PFSK-1 (cell line): ENCODE measurements around the gene OR5M8. TPM values are rescaled to one million over a fixed set of nuclear protein-coding genes. Genes with fewer than 3 reads are reported as not detected.

Experiments used
- FOXP2 ChIP-seq: optimal IDR thresholded peaks from 2 replicates; pipeline ENCODE3; 2011; ENCODE audit warnings: borderline replicate concordance, control low read depth, inconsistent platforms; ENCODE audit not compliant: insufficient read depth; ENCODE audit errors: extremely low read length, extremely low read depth
- POLR2AphosphoS5 ChIP-seq: IDR thresholded peaks from 2 replicates; pipeline ENCODE4 v1.6.1; 2012; ENCODE audit warnings: low read depth, mild to moderate bottlenecking, control low read depth, low read length, moderate library complexity
- REST ChIP-seq, 2 experiments: IDR thresholded peaks; 2 replicates each; pipeline versions ENCODE4 v1.6.1 to v1.8.0; 2011 to 2012; ENCODE audit warnings: low read depth in 2 of 2, low read length in 2 of 2, control low read depth in 1 of 2, inconsistent platforms in 1 of 2, mild to moderate bottlenecking in 1 of 2, moderate library complexity in 1 of 2; ENCODE audit not compliant: insufficient read depth in 1 of 2
- SIN3A ChIP-seq: IDR thresholded peaks from 2 replicates; pipeline ENCODE4 v1.6.1; 2012; ENCODE audit warnings: mild to moderate bottlenecking, low read length, moderate library complexity, borderline replicate concordance; ENCODE audit not compliant: insufficient read depth
- TAF1 ChIP-seq: IDR thresholded peaks from 2 replicates; pipeline ENCODE4 v1.6.1; 2012; ENCODE audit warnings: low read length, control low read depth, borderline replicate concordance; ENCODE audit not compliant: insufficient read depth
- polyA plus RNA-seq: library from polyadenylated mRNA; unstranded; fragments of >200 nt; gene quantifications from one replicate; pipeline ENCODE4 v1.2.1, GENCODE V29; 2012; ENCODE audit warnings: low read depth, missing spikeins; ENCODE audit not compliant: insufficient read length

OR5M8 gene
- not detected for polyA plus RNA-seq

- TF ChIP-seq POLR2AphosphoS5: no peak
- TF ChIP-seq SIN3A: no peak
- no peak for TF ChIP-seq REST (IDR thresholded peaks at IDR 0.05; ENCODE audit: insufficient read depth in 1 of 2, low read depth in 2 of 2, low read length in 2 of 2)
- no peak for TF ChIP-seq FOXP2
- TF ChIP-seq TAF1: no peak
These were observed at the start of gene OR5M8 for GRCh38 chr11:56491270-56491669. TSS of gene OR5M8 (minus strand) at chr11:56491370. CDS start at chr11:56491370, 0 bp downstream.

- no peak for TF ChIP-seq SIN3A
- no peak for TF ChIP-seq POLR2AphosphoS5
- TF ChIP-seq REST (IDR thresholded peaks at IDR 0.05; ENCODE audit: insufficient read depth in 1 of 2, low read depth in 2 of 2, low read length in 2 of 2): no peak
- TF ChIP-seq TAF1: no peak
- no peak for TF ChIP-seq FOXP2
These were observed 42.0 kb upstream of the OR5M8 start for GRCh38 chr11:56533054-56533740.

GRCh38 chr11:56531856-56532255 lies 40.7 kb upstream of the OR5M8 start:
- TF ChIP-seq REST (IDR thresholded peaks at IDR 0.05; ENCODE audit: insufficient read depth in 1 of 2, low read depth in 2 of 2, low read length in 2 of 2) (no peak), FOXP2 (no peak), TAF1 (no peak), SIN3A (no peak), POLR2AphosphoS5 (no peak)

GRCh38 chr11:56522008-56522407 lies 30.8 kb upstream of the OR5M8 start:
- TF ChIP-seq POLR2AphosphoS5 (no peak), FOXP2 (no peak), REST (IDR thresholded peaks at IDR 0.05; ENCODE audit: insufficient read depth in 1 of 2, low read depth in 2 of 2, low read length in 2 of 2) (no peak), TAF1 (no peak), SIN3A (no peak)

GRCh38 chr11:56513280-56513679 lies 22.1 kb upstream of the OR5M8 start:
- TF ChIP-seq SIN3A (no peak), TAF1 (no peak), REST (IDR thresholded peaks at IDR 0.05; ENCODE audit: insufficient read depth in 1 of 2, low read depth in 2 of 2, low read length in 2 of 2) (no peak)
